Stimulated activated CD4-positive, alpha-beta T cell treated with anti-CD3 and anti-CD28 coated beads, Interleukin-12 subunit alpha, Interleukin-12 subunit beta, amount 100 ng/mL, for 4 hours (primary cell): ENCODE results near the gene UBAP1.
"Not testable (repeated sequence)": the region's sequence is repeated elsewhere in the genome, so short reads cannot be mapped to it uniquely, and the experiment has no call there.

Experiments
- DNase-seq: peaks from one replicate; pipeline ENCODE4 v3.0.0-alpha.2; 2020

The UBAP1 gene

GRCh38 chr9:34185778-34186551 lies 7.1 kb downstream of the UBAP1 start:
- DNase-seq = no peak

- DNase-seq = no peak
These were observed 9.0 kb downstream of the UBAP1 start for GRCh38 chr9:34187891-34188240.

GRCh38 chr9:34190996-34191892 lies 12.4 kb downstream of the UBAP1 start:
- DNase-seq = no peak

GRCh38 chr9:34195143-34195542 lies 16.3 kb downstream of the UBAP1 start:
- DNase-seq = no peak

GRCh38 chr9:34197286-34197685 lies 18.4 kb downstream of the UBAP1 start:
- not testable (repeated sequence) for DNase-seq

- no peak for DNase-seq
These were observed 19.2 kb downstream of the UBAP1 start for GRCh38 chr9:34197756-34198711.

GRCh38 chr9:34200092-34200491 lies 21.2 kb downstream of the UBAP1 start:
- no peak for DNase-seq

- no peak for DNase-seq
These were observed 24.6 kb downstream of the UBAP1 start for GRCh38 chr9:34203275-34203991.

GRCh38 chr9:34203992-34204635 lies 25.3 kb downstream of the UBAP1 start:
- DNase-seq = no peak

- DNase-seq = no peak
These were observed 26.3 kb downstream of the UBAP1 start for GRCh38 chr9:34205102-34205501.

- no peak for DNase-seq
These were observed 27.7 kb downstream of the UBAP1 start for GRCh38 chr9:34206561-34206960.

GRCh38 chr9:34211395-34211794 lies 32.6 kb downstream of the UBAP1 start:
- no peak for DNase-seq

GRCh38 chr9:34214354-34215000 lies 35.6 kb downstream of the UBAP1 start:
- not testable (repeated sequence) for DNase-seq

GRCh38 chr9:34216325-34216724 lies 37.5 kb downstream of the UBAP1 start:
- DNase-seq = no peak

GRCh38 chr9:34217015-34217414 lies 38.2 kb downstream of the UBAP1 start:
- DNase-seq = not testable (repeated sequence)

- DNase-seq = no peak
These were observed 39.6 kb downstream of the UBAP1 start for GRCh38 chr9:34218446-34218845.

- DNase-seq = no peak
These were observed 40.6 kb downstream of the UBAP1 start for GRCh38 chr9:34219421-34219820.

GRCh38 chr9:34220218-34220617 lies 41.4 kb downstream of the UBAP1 start:
- no peak for DNase-seq

GRCh38 chr9:34224349-34224748 lies 45.5 kb downstream of the UBAP1 start:
- DNase-seq = no peak

GRCh38 chr9:34226144-34226760 lies 47.4 kb downstream of the UBAP1 start:
- DNase-seq = not testable (repeated sequence)

- no peak for DNase-seq
These were observed 48.6 kb downstream of the UBAP1 start for GRCh38 chr9:34227445-34227844.
